CD4-positive, alpha-beta T cell treated with Interleukin-15 for 4 hours (primary cell): ENCODE measurements around the gene CCDC178.
"Not testable (repeated sequence)": the region's sequence is repeated elsewhere in the genome, so short reads cannot be mapped to it uniquely, and the experiment has no call there.

Experiments
- DNase-seq: peaks from one replicate; pipeline ENCODE4 v3.0.0-alpha.2; 2020; ENCODE audit warnings: low spot score

CCDC178 gene

GRCh38 chr18:33440060-33441043, at the start of gene CCDC178:
CCDC178 (minus strand) TSS chr18:33440721; CDS start chr18:33412088, 28,633 bp downstream.
- no peak for DNase-seq

- DNase-seq: no peak
Measured at GRCh38 chr18:33483908-33484307, 43.4 kb upstream of the CCDC178 start.

GRCh38 chr18:33472509-33472908, 32.0 kb upstream of the CCDC178 start:
- DNase-seq: no peak

GRCh38 chr18:33470216-33470615, 29.7 kb upstream of the CCDC178 start:
- DNase-seq: no peak

- DNase-seq: no peak
Measured at GRCh38 chr18:33469699-33470098, 29.2 kb upstream of the CCDC178 start.

GRCh38 chr18:33467531-33467930, 27.0 kb upstream of the CCDC178 start:
- no peak for DNase-seq

GRCh38 chr18:33466822-33467221, 26.3 kb upstream of the CCDC178 start:
- DNase-seq: no peak

- DNase-seq: no peak
Measured at GRCh38 chr18:33460681-33461080, 20.2 kb upstream of the CCDC178 start.

GRCh38 chr18:33459612-33460011, 19.1 kb upstream of the CCDC178 start:
- DNase-seq: no peak

GRCh38 chr18:33446604-33447003, 6.1 kb upstream of the CCDC178 start:
- DNase-seq: no peak

GRCh38 chr18:33444709-33445108, 4.2 kb upstream of the CCDC178 start:
- no peak for DNase-seq

- DNase-seq: no peak
Measured at GRCh38 chr18:33432857-33433256, 7.7 kb downstream of the CCDC178 start.

GRCh38 chr18:33427549-33427948, 13.0 kb downstream of the CCDC178 start:
- no peak for DNase-seq

- DNase-seq: no peak
Measured at GRCh38 chr18:33424266-33424946, 16.1 kb downstream of the CCDC178 start.

GRCh38 chr18:33421225-33421624, 19.3 kb downstream of the CCDC178 start:
- DNase-seq: no peak

GRCh38 chr18:33404244-33404873, 36.2 kb downstream of the CCDC178 start:
- DNase-seq: no peak

- not testable (repeated sequence) for DNase-seq
Measured at GRCh38 chr18:33398939-33399338, 41.6 kb downstream of the CCDC178 start.

- no peak for DNase-seq
Measured at GRCh38 chr18:33375829-33376228, 64.7 kb downstream of the CCDC178 start.

GRCh38 chr18:33372442-33372841, 68.1 kb downstream of the CCDC178 start:
- DNase-seq: no peak

GRCh38 chr18:33369711-33370449, 70.6 kb downstream of the CCDC178 start:
- DNase-seq: no peak

GRCh38 chr18:33356735-33357134, 83.8 kb downstream of the CCDC178 start:
- DNase-seq: no peak

GRCh38 chr18:33355756-33356155, 84.8 kb downstream of the CCDC178 start:
- DNase-seq: no peak
